Endothelial cell of umbilical vein (primary cell): ENCODE data around the gene HEPHL1. TPM values are rescaled to one million over a fixed set of nuclear protein-coding genes. Genes with fewer than 3 reads are reported as not detected.

Experiments used
- BruUV-seq: library from RNA; stranded (reverse); fragments of 400-500 nt; replicated peaks from 2 replicates; lab custom pipeline; 2021; lab: Mats Ljungman, UMichigan
- CTCF ChIA-PET: fragments of 300-600, 350-600 bp; sonication (Branson Sonifier 250); formaldehyde crosslinking; loops from one replicate; lab custom pipeline; 2021; ENCODE audit warnings: antibody characterized with exemption, inconsistent platforms; lab: Charles Lee
- POLR2A ChIA-PET: fragments of 300-600, 350-600 bp; sonication (Branson Sonifier 250); formaldehyde crosslinking; loops from one replicate; lab custom pipeline; 2021; ENCODE audit warnings: antibody characterized with exemption, inconsistent platforms; lab: Charles Lee
- DNase-seq: peaks from one replicate; pipeline ENCODE4 v3.0.0-alpha.2; 2011; ENCODE audit warnings: low read depth, low spot score
- FAIRE-seq: peaks from 2 replicates; lab custom pipeline; 2011; peaks lifted over from hg19 to GRCh38; lab: Jason Lieb, UNC
- H2AFZ ChIP-seq: 2 replicates; pipeline ENCODE4 v1.6.0; 2012; ENCODE audit warnings: low read depth, low read length, control low read depth, inconsistent platforms
- H3K27ac ChIP-seq: 2 replicates; pipeline ENCODE4 v1.5.1; 2011; ENCODE audit warnings: low read depth, mild to moderate bottlenecking, control low read depth, low read length, moderate library complexity; ENCODE audit not compliant: insufficient read depth
- H3K27me3 ChIP-seq, 2 experiments: 2 replicates each; pipeline versions ENCODE4 v1.6.0 to v1.6.1; 2011; ENCODE audit warnings: low read length in 2 of 2, mixed read lengths in 1 of 2; ENCODE audit not compliant: control insufficient read depth in 2 of 2, insufficient read depth in 2 of 2
- H3K36me3 ChIP-seq, 2 experiments: 2 replicates in 1 of 2; 3 replicates in 1 of 2; pipeline ENCODE4 v1.5.1; 2011; ENCODE audit warnings: low read length in 2 of 2, mild to moderate bottlenecking in 1 of 2, moderate library complexity in 1 of 2; ENCODE audit not compliant: control insufficient read depth in 2 of 2, insufficient read depth in 2 of 2; ENCODE audit errors: extremely low read depth in 1 of 2
- H3K4me1 ChIP-seq: 3 replicates; pipeline ENCODE4 v1.5.1; 2011; ENCODE audit warnings: mild to moderate bottlenecking, low read length; ENCODE audit not compliant: control insufficient read depth, insufficient read depth; ENCODE audit errors: extremely low read depth
- H3K4me2 ChIP-seq: 2 replicates; pipeline ENCODE4 v1.6.1; 2011; ENCODE audit warnings: low read length, control low read depth, mixed read lengths; ENCODE audit not compliant: insufficient read depth
- H3K4me3 ChIP-seq, 3 experiments: fragments of 200-600 bp in 1 of 3; sonication (generic), shearing (Covaris generic) in 1 of 3; replicated peaks in 1 of 3; 2 replicates each; pipeline ENCODE4 v1.5.1; 2011 to 2016; ENCODE audit warnings: control low read depth in 3 of 3, low read length in 3 of 3, mild to moderate bottlenecking in 2 of 3, inconsistent platforms in 1 of 3, low read depth in 1 of 3, moderate library complexity in 1 of 3; ENCODE audit not compliant: insufficient read depth in 1 of 3
- H3K79me2 ChIP-seq: 2 replicates; pipeline ENCODE4 v1.6.0; 2012; ENCODE audit warnings: low read length, inconsistent platforms; ENCODE audit not compliant: control insufficient read depth, insufficient read depth
- H3K9ac ChIP-seq: replicated peaks from 2 replicates; pipeline ENCODE3; 2011; ENCODE audit warnings: low read length, control low read depth; ENCODE audit not compliant: insufficient read depth; ENCODE audit errors: extremely low read depth
- H3K9me1 ChIP-seq: replicated peaks from 3 replicates; pipeline ENCODE4 v1.6.0; 2011; ENCODE audit warnings: mild to moderate bottlenecking, low read length; ENCODE audit not compliant: control insufficient read depth, insufficient read depth; ENCODE audit errors: extremely low read depth
- H3K9me3 ChIP-seq: replicated peaks from 2 replicates; pipeline ENCODE4 v1.5.1; 2012; ENCODE audit warnings: low read length, inconsistent platforms; ENCODE audit not compliant: control insufficient read depth, insufficient read depth
- H4K20me1 ChIP-seq: replicated peaks from 2 replicates; pipeline ENCODE3; 2011; ENCODE audit warnings: mild to moderate bottlenecking, low read length; ENCODE audit not compliant: control insufficient read depth, insufficient read depth; ENCODE audit errors: extremely low read depth
- EZH2 ChIP-seq: IDR thresholded peaks from 2 replicates; pipeline ENCODE4 v1.6.1; 2012; ENCODE audit warnings: borderline replicate concordance, low read depth, mild to moderate bottlenecking, moderate library complexity, low read length, inconsistent platforms; ENCODE audit not compliant: severe bottlenecking
- FOS ChIP-seq: IDR thresholded peaks from 2 replicates; pipeline ENCODE4 v1.6.1; 2011; ENCODE audit warnings: mild to moderate bottlenecking, low read length, moderate library complexity, borderline replicate concordance; ENCODE audit not compliant: insufficient read depth
- GATA2 ChIP-seq: IDR thresholded peaks from 2 replicates; pipeline ENCODE4 v1.7.0; 2011; ENCODE audit warnings: low read depth, mild to moderate bottlenecking, moderate library complexity, mixed read lengths, low read length; ENCODE audit not compliant: insufficient read length, insufficient read depth
- MYC ChIP-seq: IDR thresholded peaks from one replicate; pipeline ENCODE4 v1.6.1; 2011; ENCODE audit warnings: mild to moderate bottlenecking, low read depth, low read length
- POLR2A ChIP-seq: IDR thresholded peaks from 2 replicates; pipeline ENCODE4 v1.6.1; 2012; ENCODE audit warnings: low read depth, mild to moderate bottlenecking, control low read depth, low read length
- dilution Hi-C: fragments of 300-500 bp; cut with MboI; formaldehyde crosslinking; loops from one replicate; pipeline ENCODE4 v1.15.0; 2019; ENCODE audit warnings: low sequenced_read_pairs; ENCODE audit not compliant: extremely low pct_ligation_motif_present
- intact Hi-C: fragments of 100-400 bp; cut with micrococcal nuclease; formaldehyde crosslinking; loops from one replicate; pipeline ENCODE4 v1.10.0; 2022
- polyA plus RNA-seq, 4 experiments: library from polyadenylated mRNA; depleted of rRNA in 3 of 4; stranded (reverse) in 3 of 4; unstranded in 1 of 4; fragments of >200 nt; gene quantifications; 2 replicates each; pipeline versions ENCODE4 v1.2.1 to v1.2.3, GENCODE V29; 2011 to 2012; ENCODE audit warnings: missing spikeins in 1 of 4
- total RNA-seq: library from RNA; stranded (reverse); gene quantifications from 2 replicates; pipeline ENCODE4 v1.2.3, GENCODE V29; 2021
- TF ChIP-seq, protein P1 (sequence below), 2 donors: IDR thresholded peaks; 1 replicate in 1 of 2; 2 replicates in 1 of 2; pipeline ENCODE4 v1.5.1; 2011; ENCODE audit warnings: low read length in 2 of 2, mild to moderate bottlenecking in 2 of 2, moderate library complexity in 2 of 2, control low read depth in 1 of 2, inconsistent platforms in 1 of 2, low read depth in 1 of 2; ENCODE audit not compliant: insufficient read depth in 1 of 2; ENCODE audit errors: extremely low read depth in 1 of 2

The HEPHL1 gene
- total and polyA plus RNA-seq, 2 donors (not counting 3 experiments of a cell fraction or from before 2014, with no cell fraction given): not detected

DNA sequence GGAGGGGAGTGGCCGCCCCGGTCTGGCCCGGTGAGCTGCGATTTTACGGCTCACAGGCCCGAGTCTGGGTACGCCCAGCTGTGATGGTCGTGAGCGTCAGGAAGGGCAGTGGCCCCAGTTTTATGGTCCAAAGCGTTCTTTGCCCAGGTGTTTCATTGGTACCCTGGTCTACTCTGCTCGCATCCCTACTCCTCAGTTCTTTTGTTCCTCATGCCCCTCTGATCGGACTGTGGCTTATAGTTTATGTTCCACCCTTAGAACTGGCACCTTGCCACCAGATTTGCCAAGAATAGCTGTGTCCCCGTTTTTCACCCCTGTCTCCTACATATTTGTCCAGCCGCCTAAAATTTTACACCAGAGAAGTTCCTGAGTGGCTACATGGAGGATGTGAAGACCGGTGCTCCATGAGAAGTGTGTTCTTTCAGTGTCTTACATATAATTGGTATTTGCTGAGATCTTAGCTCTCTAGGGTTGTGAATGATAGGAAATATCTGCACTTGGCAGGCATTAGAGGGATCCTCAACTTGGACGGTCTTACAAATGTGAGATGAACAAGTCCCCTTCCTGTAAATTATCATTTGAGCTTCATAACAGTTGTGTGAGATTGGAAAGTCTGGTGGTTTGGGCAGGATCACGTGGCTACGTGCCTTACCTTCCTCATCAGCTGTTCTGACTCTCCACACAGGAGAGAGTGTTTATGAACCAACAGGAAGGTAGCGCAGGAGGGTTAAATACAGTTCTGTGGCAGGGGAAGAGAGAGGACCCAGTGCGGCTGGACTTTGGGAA is 108.6 kb downstream of the HEPHL1 start:
- peaks cover 56% of the 10 kb centered on the region for H3K79me2 ChIP-seq
- ChIA-PET CTCF (interaction anchor here (1.2 to 5.0 kb wide), 7 partner anchors 12 to 937 kb away, joined by 3 to 64 read pairs (median 10); partner anchors contain the start of gene SRSF8), POLR2A (interaction anchor here (1.3 to 1.6 kb wide), 2 partner anchors 12 to 20 kb away, joined by 3 read pairs; no protein-coding TSS in a partner anchor)
- H3K9me3 ChIP-seq: no peaks in the 10 kb centered on the region
- H3K27me3 ChIP-seq: no peaks in the 10 kb centered on the region
- H3K4me2 ChIP-seq: peak overlapping the region; percentile 85
- TF ChIP-seq GATA2: no peak
- TF ChIP-seq, protein P1, sequence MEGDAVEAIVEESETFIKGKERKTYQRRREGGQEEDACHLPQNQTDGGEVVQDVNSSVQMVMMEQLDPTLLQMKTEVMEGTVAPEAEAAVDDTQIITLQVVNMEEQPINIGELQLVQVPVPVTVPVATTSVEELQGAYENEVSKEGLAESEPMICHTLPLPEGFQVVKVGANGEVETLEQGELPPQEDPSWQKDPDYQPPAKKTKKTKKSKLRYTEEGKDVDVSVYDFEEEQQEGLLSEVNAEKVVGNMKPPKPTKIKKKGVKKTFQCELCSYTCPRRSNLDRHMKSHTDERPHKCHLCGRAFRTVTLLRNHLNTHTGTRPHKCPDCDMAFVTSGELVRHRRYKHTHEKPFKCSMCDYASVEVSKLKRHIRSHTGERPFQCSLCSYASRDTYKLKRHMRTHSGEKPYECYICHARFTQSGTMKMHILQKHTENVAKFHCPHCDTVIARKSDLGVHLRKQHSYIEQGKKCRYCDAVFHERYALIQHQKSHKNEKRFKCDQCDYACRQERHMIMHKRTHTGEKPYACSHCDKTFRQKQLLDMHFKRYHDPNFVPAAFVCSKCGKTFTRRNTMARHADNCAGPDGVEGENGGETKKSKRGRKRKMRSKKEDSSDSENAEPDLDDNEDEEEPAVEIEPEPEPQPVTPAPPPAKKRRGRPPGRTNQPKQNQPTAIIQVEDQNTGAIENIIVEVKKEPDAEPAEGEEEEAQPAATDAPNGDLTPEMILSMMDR (IDR thresholded peaks at IDR 0.05; ENCODE audit: extremely low read depth in 1 of 2, insufficient read depth in 1 of 2, low read depth in 1 of 2, low read length in 2 of 2): no peak
- no peak for TF ChIP-seq POLR2A
- no peak for TF ChIP-seq MYC
- no peak for TF ChIP-seq FOS
- no peak for TF ChIP-seq EZH2
- intact Hi-C loops (loop anchor here (2.0 to 10.0 kb wide), 2 partner anchors 391 to 805 kb away; no protein-coding TSS in a partner anchor), dilution Hi-C loops (no loop called here)
- peak; percentile 60 for FAIRE-seq
- DNase-seq: peak; percentile 28
- peak overlapping the region; percentile 92 for H2AFZ ChIP-seq
- H4K20me1 ChIP-seq: no peaks in the 10 kb centered on the region
- TSS peak; percentile 64 for BruUV-seq
- H3K9me1 ChIP-seq: no peaks in the 10 kb centered on the region
- peak overlapping the region; percentile 86 for H3K27ac ChIP-seq
- H3K36me3 ChIP-seq: no peaks in the 10 kb centered on the region
- H3K4me1 ChIP-seq: peaks cover 48% of the 10 kb centered on the region
- peak overlapping the region; percentile 76 to 87 (median 77) for H3K4me3 ChIP-seq
- peak overlapping the region; percentile 89 for H3K9ac ChIP-seq
